Left colon (tissue), 2 donors: Measurements from ENCODE around the gene LMAN2. TPM values are rescaled to one million over a fixed set of nuclear protein-coding genes. Genes with fewer than 3 reads are reported as not detected.

Source experiments
- ATAC-seq: fragments of 200-7000 bp; cut with Tn5 transposase; one replicate; pipeline ENCODE4 v1.9.1; 2020; ENCODE audit warnings: mild to moderate bottlenecking, moderate library complexity
- DNase-seq, 2 donors: peaks; one replicate each; pipeline ENCODE4 v3.0.0-alpha.2; 2020
- intact Hi-C, 2 donors: fragments of 100-400 bp; cut with DNase I in 1 of 2; cut with micrococcal nuclease in 1 of 2; formaldehyde crosslinking; loops; one replicate each; pipeline versions ENCODE4 v1.11.2 to v1.14.0; 2022; cut with DNase I, micrococcal nuclease
- long read RNA-seq: library from polyadenylated mRNA; unstranded; transcript quantifications from one replicate; pipeline ENCODE4 v2.0.0, GENCODE V29; 2021
- total RNA-seq, 2 donors: library from RNA; stranded (reverse); fragmentation: NEBNext Ultra II Directional; extraction: Animal tissue kit (Norgen Biotek cat#: 25700); gene quantifications; one replicate each; pipeline ENCODE4 v1.2.1, GENCODE V29; 2021
- donor health status: DM: no; HTN: no; CAD: no.
- donor health status: DM: yes; HTN: yes; CAD: no.

Gene LMAN2, protein sequence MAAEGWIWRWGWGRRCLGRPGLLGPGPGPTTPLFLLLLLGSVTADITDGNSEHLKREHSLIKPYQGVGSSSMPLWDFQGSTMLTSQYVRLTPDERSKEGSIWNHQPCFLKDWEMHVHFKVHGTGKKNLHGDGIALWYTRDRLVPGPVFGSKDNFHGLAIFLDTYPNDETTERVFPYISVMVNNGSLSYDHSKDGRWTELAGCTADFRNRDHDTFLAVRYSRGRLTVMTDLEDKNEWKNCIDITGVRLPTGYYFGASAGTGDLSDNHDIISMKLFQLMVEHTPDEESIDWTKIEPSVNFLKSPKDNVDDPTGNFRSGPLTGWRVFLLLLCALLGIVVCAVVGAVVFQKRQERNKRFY
- total RNA-seq, result 100 to 1,000 TPM; 139 to 141 TPM
- long read RNA-seq, transcript LMAN2-208 (8 exons, 1,149 nt), result minor isoform, 9 of 648 reads
- long read RNA-seq, transcript LMAN2-201 (8 exons, 1,800 nt), result major isoform, 614 of 648 reads
- long read RNA-seq, partial matches to known transcripts, result 16 of 648 reads
- long read RNA-seq, other reads (novel, unspliced or antisense), result 6 of 648 reads

DNA sequence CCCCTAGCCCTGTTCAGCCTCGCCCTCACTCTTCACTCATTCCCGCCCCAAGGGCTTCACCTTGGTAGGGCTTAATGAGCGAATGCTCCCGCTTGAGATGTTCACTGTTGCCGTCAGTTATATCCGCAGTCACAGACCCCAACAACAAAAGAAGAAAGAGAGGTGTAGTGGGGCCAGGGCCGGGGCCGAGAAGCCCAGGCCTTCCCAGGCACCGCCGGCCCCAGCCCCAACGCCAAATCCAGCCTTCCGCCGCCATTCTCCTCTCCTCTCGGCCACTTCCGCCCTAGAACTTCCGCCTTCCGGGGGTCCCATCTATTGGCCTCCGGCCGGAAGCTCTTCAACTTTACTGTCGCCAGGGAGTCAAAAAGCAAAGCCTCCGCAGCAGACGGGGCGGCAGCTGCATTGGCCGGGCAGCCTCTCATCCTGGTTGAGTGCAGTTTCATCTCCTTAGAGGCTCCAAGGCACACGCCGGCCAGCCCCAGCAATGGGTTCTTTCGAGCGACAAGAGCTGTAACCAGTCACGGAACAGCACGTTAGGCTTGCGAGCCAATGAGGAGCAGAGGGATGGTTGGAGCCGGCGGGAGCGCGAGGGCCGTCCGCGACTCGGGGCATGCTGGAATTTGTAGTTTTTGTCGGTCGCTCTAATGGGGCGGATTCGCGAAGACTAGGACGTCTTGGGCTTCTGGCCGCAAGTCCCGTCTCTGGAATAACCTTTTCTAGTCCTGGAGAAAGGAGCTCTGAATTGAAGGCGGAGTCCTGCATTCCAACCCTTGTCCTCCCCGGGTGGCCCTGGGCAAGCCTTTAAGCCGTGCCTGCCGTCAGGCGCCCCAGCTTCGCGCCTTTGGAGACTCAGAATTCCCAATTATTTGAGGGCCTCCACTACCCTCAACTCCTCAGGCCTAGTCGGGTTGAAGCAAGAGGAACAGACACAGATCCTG lies at the start of gene LMAN2:
Gene LMAN2, minus strand, starts transcription at position 277 of the 938 bp plus-strand sequence. Its CDS starts 21 bp downstream, at position 256.
- intact Hi-C loops, result no loop called here
- ATAC-seq (peak; percentile 97), DNase-seq (peak; percentile 92 to 95)

DNA sequence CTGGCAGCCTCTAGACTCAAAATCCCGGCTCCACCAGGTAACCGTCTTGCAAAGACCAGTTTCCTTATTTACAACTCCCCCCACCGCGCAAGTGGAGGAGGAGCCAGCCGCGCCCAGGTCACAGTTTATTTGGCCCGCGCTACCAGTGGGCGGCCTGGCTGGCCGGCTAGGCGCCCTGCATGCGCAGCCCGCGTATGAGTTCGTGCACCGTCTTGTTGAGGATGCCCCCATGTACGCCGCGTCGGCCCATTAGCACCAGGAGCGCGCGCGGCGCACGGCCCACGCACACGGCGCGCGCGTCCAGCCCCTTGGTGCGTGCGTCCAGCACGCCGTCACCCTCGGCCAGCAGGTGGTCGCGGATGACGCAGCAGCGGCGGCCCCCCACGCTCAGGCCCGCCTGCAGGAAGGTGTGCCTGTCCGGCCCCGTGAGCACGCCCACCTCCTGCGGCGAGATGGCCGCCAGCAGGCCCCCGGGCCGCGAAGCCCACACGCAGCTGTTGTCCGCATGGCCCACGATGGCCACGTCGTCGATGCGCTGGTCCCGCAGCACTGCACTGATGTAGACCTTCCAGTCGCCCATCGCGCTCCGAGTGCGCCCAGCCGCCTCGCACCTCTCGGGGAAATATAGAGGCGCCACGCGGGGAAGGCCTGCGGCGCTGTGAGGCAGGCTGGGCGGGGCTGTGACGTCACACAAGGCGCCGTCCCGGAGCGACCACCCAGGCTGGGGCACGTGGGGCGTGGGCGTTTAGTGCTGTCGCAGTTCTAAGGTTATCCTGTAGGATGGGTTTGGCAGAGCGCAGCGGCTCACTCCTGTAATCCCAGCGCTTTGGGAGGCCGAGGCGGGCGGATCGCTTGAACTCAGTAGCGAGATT lies 48.8 kb upstream of the LMAN2 start, which contains the start of gene PFN3:
Gene PFN3, minus strand, starts transcription at position 665 of the 872 bp plus-strand sequence. Its CDS starts 85 bp downstream, at position 580.
- ATAC-seq (peak; percentile 44), DNase-seq (peak; percentile 82 to 86)
- intact Hi-C loops, result loop anchor here in 1 of 2 donors (5.0 kb wide), 1 partner anchor 52 kb away; no protein-coding TSS in a partner anchor

DNA sequence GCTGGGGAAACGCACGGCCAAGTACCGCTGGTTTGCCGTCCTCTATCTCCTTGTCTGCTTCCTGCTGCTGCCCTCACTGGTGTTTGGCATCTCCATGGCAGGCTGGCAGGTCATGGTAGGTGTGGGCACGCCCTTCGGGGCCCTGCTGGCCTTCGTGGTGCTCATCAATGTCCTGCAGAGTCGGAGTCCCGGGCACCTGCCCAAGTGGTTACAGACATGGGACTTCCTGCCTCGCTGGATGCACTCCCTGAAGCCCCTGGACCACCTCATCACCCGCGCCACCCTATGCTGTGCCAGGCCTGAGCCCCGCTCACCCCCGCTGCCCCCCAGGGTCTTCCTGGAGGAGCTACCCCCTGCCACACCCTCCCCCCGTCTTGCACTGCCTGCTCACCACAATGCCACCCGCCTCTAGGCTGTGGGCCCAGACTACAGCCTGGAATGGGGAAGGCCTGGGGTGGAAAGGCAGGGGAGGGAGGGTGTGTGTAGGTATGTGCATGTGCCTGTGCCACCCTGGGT lies 46.5 kb upstream of the LMAN2 start:
- DNase-seq, result no peak
- no peak for ATAC-seq
- intact Hi-C loops, result no loop called here

DNA sequence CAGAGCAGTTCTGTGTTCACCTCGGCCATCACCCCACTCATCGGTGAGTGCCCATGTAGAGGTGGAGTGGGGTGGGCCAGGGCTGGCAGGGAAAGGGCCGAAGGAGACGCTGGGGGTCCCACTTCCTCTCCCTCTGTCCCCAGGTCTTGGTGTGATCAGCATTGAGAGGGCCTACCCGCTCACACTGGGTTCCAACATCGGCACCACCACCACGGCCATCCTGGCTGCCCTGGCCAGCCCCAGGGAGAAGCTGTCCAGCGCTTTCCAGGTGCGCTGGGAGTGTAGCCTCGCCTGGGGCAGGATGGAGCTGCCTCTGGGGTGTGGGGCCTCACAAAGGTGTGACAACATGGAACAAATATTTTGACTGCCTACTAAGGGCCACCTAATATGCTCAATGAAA lies 45.3 kb upstream of the LMAN2 start:
- intact Hi-C loops, result no loop called here
- ATAC-seq, result no peak
- DNase-seq, result no peak

DNA sequence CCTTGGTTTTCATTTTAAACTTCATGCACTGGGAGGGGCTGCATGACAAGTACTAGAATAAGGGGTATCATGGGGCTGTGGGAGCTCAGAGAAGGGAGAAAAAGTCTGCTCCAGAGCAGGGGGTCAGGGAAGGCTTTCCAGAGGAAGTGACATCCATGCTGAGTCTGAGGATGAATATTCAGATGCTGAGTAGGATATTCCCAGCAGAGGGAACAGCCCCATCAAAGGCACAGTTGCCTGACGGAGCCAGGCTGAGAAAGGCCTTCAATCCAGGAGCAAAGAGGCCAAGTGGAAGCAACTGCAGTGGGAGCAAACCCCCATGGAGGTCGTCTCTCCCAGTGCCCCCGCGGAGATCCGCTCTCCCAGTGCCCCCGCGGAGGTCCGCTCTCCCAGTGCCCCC lies 44.6 kb upstream of the LMAN2 start:
- intact Hi-C loops, result no loop called here
- DNase-seq (no peak), ATAC-seq (no peak)

DNA sequence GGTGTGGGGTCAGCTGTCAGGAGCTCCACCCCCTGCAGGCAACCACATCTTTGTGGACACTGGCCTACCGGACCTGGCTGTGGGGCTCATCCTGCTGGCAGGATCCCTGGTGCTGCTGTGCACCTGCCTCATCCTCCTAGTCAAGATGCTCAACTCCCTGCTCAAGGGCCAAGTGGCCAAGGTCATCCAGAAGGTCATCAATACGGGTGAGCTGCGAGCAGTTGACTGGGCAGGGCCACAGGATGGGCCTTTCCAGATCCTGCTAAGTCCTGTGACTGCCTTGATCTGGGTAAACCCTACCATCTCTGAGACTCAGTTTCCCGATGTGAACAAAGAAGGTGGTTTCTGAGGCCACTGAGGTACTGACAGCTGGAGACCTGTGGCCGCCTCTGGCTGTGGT lies 42.5 kb upstream of the LMAN2 start:
- no peak for DNase-seq
- no peak for ATAC-seq
- intact Hi-C loops, result loop anchor here (5.0 kb wide), 2 partner anchors 58 to 108 kb away; no protein-coding TSS in a partner anchor

DNA sequence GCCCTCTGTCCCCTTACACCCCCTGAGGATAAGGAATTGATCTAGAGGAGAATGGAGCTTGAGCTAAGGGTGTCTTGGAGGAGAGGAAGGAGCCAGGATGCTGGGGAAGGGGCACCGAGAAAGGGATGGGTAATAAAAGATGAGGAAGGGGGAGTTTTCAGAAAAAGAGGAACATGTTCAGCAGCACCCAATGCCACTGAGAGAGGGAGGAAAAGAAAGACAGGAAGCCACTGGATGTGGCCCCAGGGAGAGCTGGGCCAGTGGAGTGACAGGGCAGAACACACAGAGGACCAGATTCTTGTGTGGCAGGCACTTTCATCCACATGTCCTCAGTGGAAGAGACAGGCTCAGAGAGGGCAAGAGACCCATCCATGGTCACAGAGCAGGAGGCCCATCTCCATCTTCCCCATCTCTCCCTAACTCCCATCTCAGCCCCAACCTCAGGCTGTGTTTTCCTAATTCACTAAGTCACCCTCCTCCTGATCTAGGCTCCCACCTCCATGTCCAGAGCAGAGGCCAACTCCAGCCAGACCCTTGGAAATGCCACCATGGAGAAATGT lies 41.8 kb upstream of the LMAN2 start:
- intact Hi-C loops, result loop anchor here (5.0 kb wide), 2 partner anchors 59 to 109 kb away; no protein-coding TSS in a partner anchor
- ATAC-seq (no peak), DNase-seq (no peak)

DNA sequence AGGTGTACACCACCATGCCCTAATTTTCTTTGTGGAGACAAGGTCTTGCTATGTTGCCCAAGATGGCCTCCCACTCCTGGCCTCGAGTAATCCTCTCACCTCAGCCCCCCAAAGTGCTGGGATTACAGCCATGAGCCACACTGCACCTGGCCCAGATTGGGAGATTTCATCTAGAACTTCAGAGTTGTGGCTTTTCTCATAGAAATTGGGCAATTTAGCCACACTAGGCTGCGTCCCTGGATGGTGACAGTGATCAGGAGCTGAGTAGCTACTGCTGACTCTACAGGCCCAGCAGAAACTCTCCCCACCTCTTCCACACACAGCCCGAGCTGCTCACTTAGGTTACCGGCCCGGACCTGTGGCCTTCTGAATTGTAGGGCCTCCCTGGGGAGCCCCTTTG lies 41.3 kb upstream of the LMAN2 start:
- ATAC-seq, result no peak
- intact Hi-C loops, result loop anchor here (5.0 kb wide), 2 partner anchors 60 to 110 kb away; no protein-coding TSS in a partner anchor
- DNase-seq, result no peak

DNA sequence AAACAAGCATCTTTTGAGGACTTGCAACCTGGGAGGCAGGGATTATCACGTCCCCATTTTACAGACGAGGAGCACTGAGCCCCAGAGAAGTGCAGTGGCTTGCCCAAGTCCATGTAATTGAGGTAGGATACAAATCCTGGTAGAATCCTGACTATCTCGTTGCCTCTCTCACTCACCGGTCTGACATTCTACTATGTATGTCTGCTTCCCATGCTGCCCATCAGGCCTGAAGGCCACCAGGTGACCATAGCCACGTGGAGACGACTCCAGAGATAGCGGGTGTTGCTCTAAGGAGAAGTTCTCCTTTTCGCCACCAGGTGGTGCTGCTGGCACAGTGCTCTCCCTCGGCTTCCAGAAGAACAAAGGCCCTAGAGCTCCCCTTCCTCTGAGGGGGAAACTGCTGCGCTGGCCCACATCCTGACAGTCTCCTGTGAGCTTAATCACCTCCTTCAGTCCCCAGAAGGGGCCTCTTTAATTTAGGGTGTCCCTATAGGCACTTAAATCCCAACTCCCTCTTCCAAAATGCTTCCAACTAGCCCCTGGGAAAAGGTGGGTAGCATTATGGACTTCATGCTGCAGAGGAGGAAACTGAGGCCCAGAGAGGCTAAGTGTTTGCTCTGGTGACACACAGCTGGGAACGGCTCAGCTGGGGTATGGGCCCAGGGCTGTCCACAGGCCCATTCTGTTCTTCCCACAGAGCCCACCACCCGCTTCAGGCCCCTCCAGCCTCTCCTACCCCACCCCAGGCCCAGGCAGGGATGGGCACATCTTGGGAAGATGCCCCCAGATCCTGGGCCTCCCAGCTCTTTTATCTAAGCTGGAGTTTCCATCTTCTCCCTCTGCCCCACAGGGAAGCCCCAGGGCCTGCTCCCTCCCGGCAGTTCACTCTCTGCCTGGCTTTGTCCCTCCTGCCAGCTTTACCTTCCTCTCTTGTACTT lies 39.2 kb upstream of the LMAN2 start:
- peak; percentile 91 for ATAC-seq
- intact Hi-C loops, result loop anchor here (5.0 kb wide), 2 partner anchors 62 to 112 kb away; no protein-coding TSS in a partner anchor
- peak; percentile 77 to 88 for DNase-seq

DNA sequence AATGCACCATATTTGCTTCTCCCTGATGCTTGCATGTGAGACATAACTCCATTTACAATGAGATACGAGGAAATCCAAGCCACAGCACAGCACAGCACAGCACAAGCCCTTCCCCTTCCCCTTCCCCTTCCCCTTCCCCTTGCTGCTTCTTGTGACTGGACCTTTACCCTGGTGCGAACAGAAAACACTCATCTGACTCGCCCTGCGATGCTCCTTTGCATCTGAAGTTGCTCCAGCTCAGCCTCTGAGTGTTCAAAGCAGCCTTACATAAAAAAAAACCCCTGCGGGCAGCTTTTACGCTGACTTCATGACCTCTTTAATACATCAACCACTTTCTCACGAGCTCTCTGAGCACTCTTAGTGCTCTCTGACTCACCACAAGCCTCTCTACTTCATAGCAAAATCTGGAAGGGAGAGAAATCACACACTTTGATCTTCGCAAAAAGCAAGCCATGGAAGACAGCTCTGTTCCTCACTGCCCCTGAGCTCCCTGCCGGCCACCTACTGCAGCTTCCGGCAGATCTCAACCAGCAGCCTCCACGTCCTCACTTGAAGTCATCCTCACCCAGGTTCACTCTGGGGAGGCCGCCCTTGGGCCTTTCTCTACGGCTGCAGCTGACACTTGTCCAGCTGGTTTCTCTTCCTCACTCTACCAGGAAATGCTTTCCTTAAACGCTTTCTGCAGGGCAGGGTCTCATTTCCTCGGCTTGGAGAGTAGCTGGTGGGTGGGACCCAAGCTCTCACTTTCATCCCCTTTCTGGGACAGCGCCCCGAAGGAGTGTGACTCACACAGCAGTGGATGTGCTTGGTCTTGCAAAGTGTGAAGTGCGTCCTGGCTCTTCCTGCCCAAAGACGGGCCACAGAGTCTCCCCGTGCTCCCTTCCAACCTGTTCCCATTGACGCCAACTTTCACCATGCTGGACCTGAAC lies 38.0 kb upstream of the LMAN2 start:
- ATAC-seq (peak; percentile 59), DNase-seq (peak; percentile 32 to 55)
- intact Hi-C loops, result loop anchor here (5.0 kb wide), 2 partner anchors 63 to 113 kb away; no protein-coding TSS in a partner anchor

DNA sequence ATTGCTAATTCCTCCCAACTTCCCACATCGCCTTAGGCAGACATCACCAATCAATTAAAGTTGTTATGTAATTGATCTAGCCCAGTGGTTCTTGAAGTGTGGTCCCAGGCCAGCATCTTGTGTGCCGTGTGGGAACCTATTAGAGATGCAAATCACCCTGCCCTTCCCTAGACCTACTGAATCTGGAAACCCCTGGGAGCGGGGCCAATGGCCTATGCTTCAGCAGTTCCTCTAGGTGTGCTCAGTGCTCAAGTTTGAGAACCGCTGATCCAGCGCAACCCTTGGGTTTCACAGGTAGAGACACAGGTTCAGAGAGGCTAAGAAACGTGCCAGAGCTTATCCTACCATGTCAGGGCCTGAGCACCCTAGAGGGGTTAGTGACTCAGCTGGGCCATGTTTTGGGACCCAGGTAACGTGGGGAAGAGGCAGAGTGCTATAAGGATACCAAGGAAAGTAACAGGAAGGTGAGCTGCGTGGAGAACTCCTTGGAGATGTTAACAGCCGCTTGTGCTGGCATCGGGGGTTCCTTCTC lies 37.1 kb upstream of the LMAN2 start:
- intact Hi-C loops, result no loop called here
- DNase-seq (no peak), ATAC-seq (no peak)

DNA sequence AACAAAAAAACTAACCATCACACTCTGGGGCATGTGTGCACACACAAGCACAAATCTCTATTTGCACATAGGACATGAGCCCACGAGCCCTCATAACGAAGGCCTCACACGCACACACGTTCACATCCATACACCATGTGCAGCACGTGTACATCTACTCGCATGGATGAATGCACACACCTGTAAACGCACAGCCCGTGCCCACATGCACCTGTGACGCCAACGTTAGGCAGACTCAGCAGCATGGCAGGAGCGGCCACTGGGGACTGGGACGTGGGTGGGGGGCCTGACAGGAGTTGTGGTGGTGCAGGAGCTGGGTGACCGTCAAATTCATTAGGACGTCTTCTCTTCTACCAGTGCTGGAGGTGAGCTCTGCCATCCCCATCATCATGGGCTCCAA lies 35.9 kb upstream of the LMAN2 start:
- intact Hi-C loops, result no loop called here
- ATAC-seq (no peak), DNase-seq (no peak)

DNA sequence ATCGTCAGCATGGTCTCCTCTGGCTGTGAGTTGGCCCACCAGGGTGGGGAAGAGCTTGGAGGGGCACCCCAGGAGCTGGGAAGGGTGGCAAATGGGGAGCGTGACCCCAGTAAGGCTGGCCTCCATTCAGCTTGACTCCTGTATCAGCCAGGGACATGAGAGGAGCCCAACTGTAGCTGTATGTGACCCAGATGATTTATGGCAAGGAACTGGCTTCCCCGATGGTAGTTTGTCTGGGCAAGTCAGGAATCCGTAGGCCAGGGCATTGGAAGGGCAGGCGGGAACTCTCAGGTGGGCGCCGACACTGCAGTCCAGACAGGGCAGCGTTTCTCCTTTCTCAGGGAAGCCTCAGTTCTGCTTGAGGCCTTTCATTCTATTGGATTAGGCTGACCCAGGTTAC lies 35.1 kb upstream of the LMAN2 start:
- intact Hi-C loops, result no loop called here
- DNase-seq (no peak), ATAC-seq (no peak)

DNA sequence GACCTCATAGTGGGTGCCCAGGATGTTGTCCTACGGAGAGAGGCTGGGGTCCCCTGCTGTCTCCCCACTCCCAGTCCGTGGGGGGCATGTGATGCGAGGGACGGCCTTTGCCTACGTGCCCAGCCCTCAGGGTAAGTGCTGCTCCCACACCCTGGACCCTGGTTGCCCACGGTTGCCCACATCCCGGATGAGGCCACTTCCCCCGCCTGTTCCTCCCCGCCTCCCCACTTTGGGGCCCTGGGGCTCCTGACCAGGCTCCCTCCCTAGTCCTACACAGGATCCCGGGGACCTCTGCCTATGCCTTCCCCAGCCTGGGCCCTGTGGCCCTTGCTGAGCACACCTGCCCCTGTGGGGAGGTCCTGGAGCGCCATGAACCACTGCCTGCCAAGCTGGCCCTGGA lies 34.3 kb upstream of the LMAN2 start:
- intact Hi-C loops, result no loop called here
- no peak for ATAC-seq
- DNase-seq, result no peak

DNA sequence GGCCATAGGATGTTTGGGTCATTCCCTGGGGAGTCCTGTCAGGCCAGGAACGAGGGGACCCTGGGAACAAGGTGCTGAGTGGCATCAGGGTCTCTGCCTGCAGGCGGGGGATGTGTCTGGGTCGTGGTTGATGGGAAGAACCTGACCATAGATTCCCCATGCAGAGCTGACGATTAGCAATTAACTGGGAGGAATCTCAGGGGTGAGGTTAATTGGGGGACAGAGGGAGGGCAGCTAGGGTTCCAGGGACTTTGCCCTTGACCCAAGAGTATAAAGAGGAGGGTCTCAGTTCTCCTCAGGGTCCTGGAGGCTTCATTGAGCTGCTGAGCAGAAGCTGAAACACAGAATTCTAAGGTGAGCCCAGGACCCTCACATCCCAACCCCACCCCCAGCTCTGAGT lies 32.7 kb upstream of the LMAN2 start, which contains the start of gene SLC34A1:
Gene SLC34A1, plus strand, starts transcription at position 301 of the 400 bp plus-strand sequence. CDS start 1,308 bp downstream, outside the sequence.
- no peak for ATAC-seq
- intact Hi-C loops, result no loop called here
- DNase-seq, result no peak
